HL-60 (cell line): ENCODE results near the gene GALNS.
A peak's percentile ranks its signal among the peaks of the same experiment; 100 is the strongest.

ENCODE experiments used
- DNase-seq, 2 experiments: peaks; one replicate each; pipeline ENCODE4 v3.0.0-alpha.2; 2010 to 2020; ENCODE audit warnings: low read depth in 1 of 2, low spot score in 1 of 2
- H3K27ac ChIP-seq: fragments of 250-450 bp; sonication (Bioruptor Pico); replicated peaks from 2 replicates; pipeline ENCODE4 v1.5.1; 2020; ENCODE audit warnings: mild to moderate bottlenecking, moderate library complexity
- H3K27me3 ChIP-seq: fragments of 250-450 bp; sonication (Bioruptor Pico); 2 replicates; pipeline ENCODE4 v1.5.1; 2021; ENCODE audit warnings: mild to moderate bottlenecking, moderate library complexity; ENCODE audit not compliant: insufficient read depth, poor library complexity, severe bottlenecking
- H3K4me3 ChIP-seq: replicated peaks from 2 replicates; pipeline ENCODE4 v1.5.1; 2011; ENCODE audit warnings: mild to moderate bottlenecking, control low read depth, low read length; ENCODE audit not compliant: insufficient read depth
- GABPA ChIP-seq: IDR thresholded peaks from 2 replicates; pipeline ENCODE4 v1.6.1; 2012; ENCODE audit warnings: low read depth
- POLR2AphosphoS5 ChIP-seq: IDR thresholded peaks from 2 replicates; pipeline ENCODE4 v1.6.1; 2012; ENCODE audit warnings: low read depth
- SPI1 ChIP-seq: IDR thresholded peaks from 2 replicates; pipeline ENCODE4 v1.6.1; 2012; ENCODE audit warnings: low read depth, mild to moderate bottlenecking, borderline replicate concordance
- TF ChIP-seq, protein P1 (sequence below): IDR thresholded peaks from 2 replicates; pipeline ENCODE4 v1.6.1; 2012; ENCODE audit warnings: low read depth; ENCODE audit not compliant: insufficient replicate concordance
- TF ChIP-seq, protein P2 (sequence below): IDR thresholded peaks from one replicate; pipeline ENCODE4 v1.5.1; 2011; ENCODE audit warnings: low read length, control low read depth, inconsistent platforms; ENCODE audit not compliant: insufficient read depth

Gene GALNS

DNA sequence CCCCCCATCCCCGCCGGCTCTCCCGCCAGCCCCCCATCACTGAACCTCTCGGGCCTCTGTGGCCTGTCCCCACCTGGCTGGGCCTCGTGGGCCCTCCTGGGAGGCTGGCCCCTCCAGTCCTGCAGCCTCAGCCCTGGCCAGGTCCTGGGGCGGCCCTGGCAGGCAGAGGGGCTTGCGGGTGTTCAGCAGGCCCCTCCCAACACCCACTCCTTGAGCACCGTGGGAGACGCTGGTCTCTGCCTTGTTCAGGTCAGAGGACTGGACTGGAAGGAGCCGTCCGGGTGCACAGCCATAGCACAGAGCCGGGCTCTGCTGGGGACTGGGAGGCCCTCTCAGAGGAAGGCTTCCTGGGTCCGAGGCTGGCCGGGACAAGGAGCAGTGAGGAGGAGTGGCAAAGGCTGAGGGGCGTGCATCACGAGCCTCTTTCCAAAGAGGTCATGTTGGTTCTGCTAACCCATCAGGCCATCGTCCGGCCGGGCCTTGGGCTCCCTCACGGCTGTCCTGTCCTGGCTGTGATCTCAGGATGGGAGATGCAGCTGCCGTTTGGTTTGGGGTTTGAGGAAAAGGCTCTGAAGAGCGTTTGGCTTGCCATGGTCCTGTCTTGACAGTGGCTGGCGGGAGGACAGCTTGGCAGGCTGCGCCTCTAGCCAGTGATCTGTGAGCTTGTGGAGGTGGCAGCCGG is 16.0 kb upstream of the GALNS start:
- Histone ChIP-seq H3K27me3 (peaks cover 3% of the 10 kb centered on the region), H3K27ac (no peak overlapping the region), H3K4me3 (no peak overlapping the region)
- no peak for TF ChIP-seq SPI1
- peak; percentile 15; the same call in 1 of the 2 replicates for TF ChIP-seq POLR2AphosphoS5
- DNase-seq = no peak

DNA sequence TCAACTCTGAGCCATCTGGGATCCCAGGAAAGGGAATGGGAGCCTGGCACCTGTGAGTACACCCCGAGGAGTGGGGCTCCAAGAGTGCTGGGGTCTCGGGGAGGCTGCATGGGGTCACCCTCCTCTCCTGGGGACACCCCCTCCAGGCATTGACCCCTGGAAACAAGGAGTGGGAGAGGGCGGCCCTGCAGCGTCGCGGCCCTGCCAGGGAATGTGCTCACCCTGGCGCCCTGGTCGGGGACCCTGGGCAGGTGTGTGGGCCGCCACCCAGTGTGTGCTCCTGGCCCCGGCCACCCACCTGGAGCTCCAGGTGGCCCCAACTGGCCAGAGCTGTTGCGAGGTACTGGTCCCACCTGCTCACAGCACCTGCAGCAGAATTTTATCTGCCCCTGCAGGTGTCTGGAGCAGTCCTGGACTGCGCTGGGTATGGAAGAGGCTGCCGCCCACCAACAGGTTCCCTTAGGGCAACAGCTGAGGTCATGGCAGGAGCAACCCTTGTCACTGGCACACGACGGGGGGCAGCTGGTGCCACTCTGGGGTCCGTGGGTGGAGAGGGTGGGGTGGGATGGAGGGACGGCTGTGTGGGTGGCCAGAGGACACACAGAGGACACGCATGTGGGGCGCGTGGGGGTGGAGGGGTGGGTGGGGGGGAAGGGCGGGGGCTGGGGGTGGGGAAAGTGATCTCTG is 15.1 kb upstream of the GALNS start:
- DNase-seq = no peak
- H3K27ac ChIP-seq = no peak overlapping the region
- H3K27me3 ChIP-seq = peaks cover 3% of the 10 kb centered on the region
- H3K4me3 ChIP-seq = no peak overlapping the region
- TF ChIP-seq SPI1 = no peak
- TF ChIP-seq, protein P1, sequence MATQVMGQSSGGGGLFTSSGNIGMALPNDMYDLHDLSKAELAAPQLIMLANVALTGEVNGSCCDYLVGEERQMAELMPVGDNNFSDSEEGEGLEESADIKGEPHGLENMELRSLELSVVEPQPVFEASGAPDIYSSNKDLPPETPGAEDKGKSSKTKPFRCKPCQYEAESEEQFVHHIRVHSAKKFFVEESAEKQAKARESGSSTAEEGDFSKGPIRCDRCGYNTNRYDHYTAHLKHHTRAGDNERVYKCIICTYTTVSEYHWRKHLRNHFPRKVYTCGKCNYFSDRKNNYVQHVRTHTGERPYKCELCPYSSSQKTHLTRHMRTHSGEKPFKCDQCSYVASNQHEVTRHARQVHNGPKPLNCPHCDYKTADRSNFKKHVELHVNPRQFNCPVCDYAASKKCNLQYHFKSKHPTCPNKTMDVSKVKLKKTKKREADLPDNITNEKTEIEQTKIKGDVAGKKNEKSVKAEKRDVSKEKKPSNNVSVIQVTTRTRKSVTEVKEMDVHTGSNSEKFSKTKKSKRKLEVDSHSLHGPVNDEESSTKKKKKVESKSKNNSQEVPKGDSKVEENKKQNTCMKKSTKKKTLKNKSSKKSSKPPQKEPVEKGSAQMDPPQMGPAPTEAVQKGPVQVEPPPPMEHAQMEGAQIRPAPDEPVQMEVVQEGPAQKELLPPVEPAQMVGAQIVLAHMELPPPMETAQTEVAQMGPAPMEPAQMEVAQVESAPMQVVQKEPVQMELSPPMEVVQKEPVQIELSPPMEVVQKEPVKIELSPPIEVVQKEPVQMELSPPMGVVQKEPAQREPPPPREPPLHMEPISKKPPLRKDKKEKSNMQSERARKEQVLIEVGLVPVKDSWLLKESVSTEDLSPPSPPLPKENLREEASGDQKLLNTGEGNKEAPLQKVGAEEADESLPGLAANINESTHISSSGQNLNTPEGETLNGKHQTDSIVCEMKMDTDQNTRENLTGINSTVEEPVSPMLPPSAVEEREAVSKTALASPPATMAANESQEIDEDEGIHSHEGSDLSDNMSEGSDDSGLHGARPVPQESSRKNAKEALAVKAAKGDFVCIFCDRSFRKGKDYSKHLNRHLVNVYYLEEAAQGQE = no peak
- TF ChIP-seq, protein P2, sequence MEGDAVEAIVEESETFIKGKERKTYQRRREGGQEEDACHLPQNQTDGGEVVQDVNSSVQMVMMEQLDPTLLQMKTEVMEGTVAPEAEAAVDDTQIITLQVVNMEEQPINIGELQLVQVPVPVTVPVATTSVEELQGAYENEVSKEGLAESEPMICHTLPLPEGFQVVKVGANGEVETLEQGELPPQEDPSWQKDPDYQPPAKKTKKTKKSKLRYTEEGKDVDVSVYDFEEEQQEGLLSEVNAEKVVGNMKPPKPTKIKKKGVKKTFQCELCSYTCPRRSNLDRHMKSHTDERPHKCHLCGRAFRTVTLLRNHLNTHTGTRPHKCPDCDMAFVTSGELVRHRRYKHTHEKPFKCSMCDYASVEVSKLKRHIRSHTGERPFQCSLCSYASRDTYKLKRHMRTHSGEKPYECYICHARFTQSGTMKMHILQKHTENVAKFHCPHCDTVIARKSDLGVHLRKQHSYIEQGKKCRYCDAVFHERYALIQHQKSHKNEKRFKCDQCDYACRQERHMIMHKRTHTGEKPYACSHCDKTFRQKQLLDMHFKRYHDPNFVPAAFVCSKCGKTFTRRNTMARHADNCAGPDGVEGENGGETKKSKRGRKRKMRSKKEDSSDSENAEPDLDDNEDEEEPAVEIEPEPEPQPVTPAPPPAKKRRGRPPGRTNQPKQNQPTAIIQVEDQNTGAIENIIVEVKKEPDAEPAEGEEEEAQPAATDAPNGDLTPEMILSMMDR = no peak
- TF ChIP-seq POLR2AphosphoS5 = no peak; the same call in none of the 2 replicates
- TF ChIP-seq GABPA = no peak

GRCh38 chr16:88871349-88871702 is 14.6 kb upstream of the GALNS start:
- peaks cover 3% of the 10 kb centered on the region for H3K27me3 ChIP-seq
- TF ChIP-seq, protein P2 = no peak
- TF ChIP-seq, protein P1 = no peak
- no peak for TF ChIP-seq GABPA
- TF ChIP-seq POLR2AphosphoS5 = no peak
- TF ChIP-seq SPI1 = no peak
- DNase-seq = no peak
- H3K27ac ChIP-seq = no peak overlapping the region
- H3K4me3 ChIP-seq = no peak overlapping the region

GRCh38 chr16:88870608-88871348 is 14.0 kb upstream of the GALNS start:
- H3K4me3 ChIP-seq = no peak overlapping the region; the same call in 1 of the 2 replicates
- peak in 1 of 2 experiments; percentile 14 for DNase-seq
- no peak for TF ChIP-seq SPI1
- no peak for TF ChIP-seq POLR2AphosphoS5
- TF ChIP-seq, protein P1 = no peak
- no peak for TF ChIP-seq GABPA
- TF ChIP-seq, protein P2 = no peak
- H3K27ac ChIP-seq = no peak overlapping the region
- peaks cover 3% of the 10 kb centered on the region for H3K27me3 ChIP-seq
